GM23248 (cell line): ENCODE data around the gene ZNF683.

Experiments
- EZH2 ChIP-seq: fragments of 200-600 bp; sonication (generic); IDR thresholded peaks from 2 replicates; pipeline ENCODE4 v1.6.1; 2018; ENCODE audit warnings: antibody characterized with exemption, mild to moderate bottlenecking; ENCODE audit not compliant: insufficient read depth, poor library complexity, severe bottlenecking
- EZH2phosphoT487 ChIP-seq: fragments of 200-600 bp; sonication (generic); IDR thresholded peaks from 2 replicates; pipeline ENCODE4 v1.6.1; 2018; ENCODE audit warnings: antibody characterized with exemption, moderate library complexity, mild to moderate bottlenecking, low read depth; ENCODE audit not compliant: insufficient read depth

DNA sequence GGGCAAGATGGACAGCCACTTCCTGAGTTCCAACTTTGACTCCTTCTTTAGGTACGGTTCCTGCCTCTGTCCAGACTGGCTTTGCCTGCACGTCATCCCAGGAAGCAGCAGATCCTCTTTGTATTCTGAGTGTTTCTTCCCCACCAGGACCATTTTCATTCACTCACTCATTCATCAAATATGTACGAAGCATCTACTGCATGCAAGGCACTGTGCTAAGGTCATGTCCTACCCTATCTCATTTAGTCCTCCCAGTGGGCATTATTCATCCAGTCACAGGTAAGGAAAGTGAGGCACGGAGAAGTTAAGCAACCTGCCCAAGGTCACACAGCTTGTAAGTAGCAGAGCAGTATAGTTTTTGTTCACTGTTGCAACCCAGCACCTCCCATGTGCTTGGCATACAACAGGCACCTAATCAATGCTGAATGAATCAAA is 32.5 kb downstream of the ZNF683 start:
- TF ChIP-seq EZH2 (no peak), EZH2phosphoT487 (no peak)
